GM12872 (cell line): ENCODE measurements around the gene CSTPP1.

ENCODE experiments used
- TF ChIP-seq, protein P1 (sequence below): IDR thresholded peaks from 3 replicates; pipeline ENCODE4 v1.5.1; 2011; ENCODE audit warnings: low read depth, mild to moderate bottlenecking, low read length, moderate library complexity; ENCODE audit not compliant: insufficient read depth

The CSTPP1 gene

DNA sequence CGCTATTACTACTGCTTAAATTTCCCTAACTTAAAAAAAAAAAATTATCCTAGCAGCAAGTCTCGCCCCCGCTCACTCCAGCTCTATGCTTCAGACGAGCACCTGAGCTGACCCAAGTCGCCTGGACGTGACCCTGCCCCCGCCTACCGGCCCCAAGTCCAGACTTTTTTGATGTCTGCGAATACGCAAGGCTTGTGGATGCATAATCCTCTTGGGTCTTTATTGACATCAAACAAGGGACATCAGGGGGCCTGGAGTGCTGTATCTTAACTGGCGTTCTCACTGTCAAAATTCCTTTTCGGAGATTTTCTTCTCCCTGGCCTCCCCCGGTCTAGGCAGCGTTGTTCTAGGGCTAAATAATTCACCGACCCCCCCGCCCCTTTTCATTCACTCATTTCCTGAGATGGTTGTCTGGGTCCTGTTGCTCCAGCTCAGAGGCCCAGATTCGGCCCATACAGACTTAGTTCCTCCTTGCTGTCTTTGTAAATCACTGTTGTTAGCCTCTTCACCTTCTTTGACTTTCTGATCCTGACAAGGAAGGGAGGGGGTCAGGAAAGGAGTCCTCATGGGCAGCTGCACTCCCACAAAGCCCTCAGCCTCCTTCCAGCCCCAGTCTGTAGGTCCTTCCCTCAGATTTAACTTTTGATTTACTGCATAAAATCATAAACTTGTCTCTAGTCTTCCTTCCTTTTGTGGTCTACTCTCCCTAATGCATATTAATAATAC, 17.6 kb upstream of the CSTPP1 start:
- TF ChIP-seq, protein P1, sequence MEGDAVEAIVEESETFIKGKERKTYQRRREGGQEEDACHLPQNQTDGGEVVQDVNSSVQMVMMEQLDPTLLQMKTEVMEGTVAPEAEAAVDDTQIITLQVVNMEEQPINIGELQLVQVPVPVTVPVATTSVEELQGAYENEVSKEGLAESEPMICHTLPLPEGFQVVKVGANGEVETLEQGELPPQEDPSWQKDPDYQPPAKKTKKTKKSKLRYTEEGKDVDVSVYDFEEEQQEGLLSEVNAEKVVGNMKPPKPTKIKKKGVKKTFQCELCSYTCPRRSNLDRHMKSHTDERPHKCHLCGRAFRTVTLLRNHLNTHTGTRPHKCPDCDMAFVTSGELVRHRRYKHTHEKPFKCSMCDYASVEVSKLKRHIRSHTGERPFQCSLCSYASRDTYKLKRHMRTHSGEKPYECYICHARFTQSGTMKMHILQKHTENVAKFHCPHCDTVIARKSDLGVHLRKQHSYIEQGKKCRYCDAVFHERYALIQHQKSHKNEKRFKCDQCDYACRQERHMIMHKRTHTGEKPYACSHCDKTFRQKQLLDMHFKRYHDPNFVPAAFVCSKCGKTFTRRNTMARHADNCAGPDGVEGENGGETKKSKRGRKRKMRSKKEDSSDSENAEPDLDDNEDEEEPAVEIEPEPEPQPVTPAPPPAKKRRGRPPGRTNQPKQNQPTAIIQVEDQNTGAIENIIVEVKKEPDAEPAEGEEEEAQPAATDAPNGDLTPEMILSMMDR: no peak

DNA sequence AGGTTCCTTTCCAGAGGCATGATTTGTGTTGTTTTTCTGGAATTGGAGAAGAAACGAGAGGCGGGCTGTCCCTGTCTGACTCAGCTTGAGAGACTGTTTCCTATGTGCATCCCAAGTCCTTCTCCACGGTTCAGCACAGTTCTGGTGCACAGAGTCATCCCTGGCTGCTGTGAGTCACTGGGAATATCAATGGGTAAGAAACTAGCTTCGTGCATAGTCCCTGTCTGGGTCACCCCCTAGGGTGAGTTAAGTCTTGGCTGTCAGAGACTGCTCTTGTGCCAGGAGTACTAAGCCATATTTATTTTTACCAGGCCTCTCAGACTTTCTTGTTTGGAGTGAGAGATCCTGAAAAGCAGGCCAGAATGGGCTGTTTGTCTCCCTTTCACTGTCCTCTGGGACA, 15.8 kb upstream of the CSTPP1 start:
- TF ChIP-seq, protein P1: no peak

DNA sequence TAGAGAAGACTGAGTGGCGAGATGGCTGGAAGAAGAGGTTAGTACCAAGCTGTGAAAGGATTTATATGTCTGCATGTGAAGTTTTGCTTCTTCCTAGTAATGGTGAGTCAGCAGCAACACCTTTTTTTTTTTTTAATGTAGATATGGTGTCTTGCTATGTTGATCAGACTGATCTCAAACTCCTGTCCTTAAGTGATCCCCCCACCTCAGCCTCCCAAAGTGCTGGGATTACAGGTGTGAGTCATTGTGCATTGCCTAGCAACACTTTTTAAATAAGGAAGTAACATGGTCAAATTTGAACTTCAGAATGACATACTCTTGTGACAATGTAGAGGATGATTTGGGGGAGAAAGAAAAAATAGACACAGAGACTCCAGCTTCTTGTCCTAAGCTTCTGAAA, 6.5 kb upstream of the CSTPP1 start:
- TF ChIP-seq, protein P1: no peak

DNA sequence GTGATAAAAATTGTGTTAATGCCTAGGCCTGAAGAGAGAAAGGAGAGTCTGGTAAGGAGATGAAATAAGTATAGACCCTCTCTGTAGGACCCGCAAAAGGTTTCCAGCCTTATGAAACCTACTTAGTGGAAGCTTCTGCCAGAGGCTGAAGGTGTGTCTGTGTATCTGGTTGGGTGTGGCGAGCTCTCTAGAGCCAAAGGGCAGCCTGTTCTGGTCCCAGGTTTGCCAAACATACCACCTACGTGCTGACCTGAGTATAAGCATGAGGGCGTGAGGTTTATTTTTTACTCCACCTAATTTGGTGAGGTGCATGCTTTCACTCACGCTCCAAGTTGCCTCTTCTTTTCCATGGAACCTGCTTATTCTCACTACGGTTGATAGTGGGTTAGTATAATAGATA, 5.6 kb downstream of the CSTPP1 start:
- TF ChIP-seq, protein P1: no peak

DNA sequence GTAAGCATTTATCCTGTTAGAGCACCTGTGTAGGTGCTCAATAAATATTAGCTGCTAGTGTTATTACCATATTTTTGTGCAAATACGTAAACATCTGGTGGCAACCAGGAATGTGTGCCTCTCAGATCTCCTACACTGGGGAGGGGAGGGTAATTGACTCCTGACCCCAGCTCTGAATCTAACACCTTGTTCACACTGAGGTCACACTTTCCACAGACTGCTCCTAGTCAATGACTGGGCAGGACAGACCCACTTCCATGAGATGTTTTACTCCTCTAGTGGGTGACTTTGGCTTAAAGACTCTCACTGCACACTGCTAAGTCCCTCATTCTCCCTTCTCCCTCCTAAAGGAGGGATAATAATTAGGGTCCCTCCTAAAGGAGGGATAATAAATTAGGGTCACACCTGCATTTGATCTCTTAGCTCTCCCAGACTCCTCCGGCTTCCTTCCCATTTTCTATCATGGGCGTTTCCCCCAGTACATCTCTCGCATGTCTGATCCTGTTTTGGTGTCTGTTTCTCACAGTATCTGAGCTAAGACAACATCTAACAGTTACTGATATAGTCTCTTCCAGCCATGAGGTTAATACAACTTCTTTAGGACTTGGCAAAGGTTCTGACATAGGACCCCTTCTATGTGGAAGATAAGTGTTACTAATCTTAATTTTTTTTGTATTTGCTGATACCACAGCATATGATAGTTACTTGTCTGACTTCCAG, 8.0 kb downstream of the CSTPP1 start:
- TF ChIP-seq, protein P1: no peak

DNA sequence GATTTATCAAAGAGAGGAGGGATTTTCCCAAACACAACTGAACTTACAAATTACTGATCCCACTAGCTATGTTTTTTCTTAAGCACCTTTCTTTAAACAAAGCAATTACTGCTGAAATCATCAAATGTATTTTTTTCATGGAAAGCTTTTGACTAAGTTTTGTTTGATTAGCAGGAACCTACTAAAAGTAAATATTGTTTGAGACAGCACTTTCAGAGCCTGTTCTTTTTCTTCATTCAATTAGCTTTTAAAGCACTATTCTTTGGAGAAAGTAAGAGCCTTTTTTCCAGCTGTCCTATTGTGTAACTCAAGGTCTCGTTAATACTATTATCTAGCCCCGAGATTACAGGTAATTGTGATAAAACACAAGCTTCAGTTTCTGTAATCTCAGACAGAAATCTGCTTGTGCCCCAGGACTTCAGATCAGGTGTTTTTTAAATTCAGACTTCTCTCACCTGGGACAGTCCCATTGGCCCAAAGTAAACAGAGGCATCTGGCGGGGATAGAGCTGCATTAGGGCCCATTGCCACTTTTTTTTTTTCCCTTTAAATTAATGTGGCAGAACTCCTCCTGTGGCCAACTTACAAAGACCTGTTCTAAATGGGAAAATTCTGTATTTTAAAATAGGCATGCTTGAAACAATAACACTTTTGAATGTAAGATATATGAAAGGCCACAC, 11.0 kb downstream of the CSTPP1 start:
- TF ChIP-seq, protein P1: no peak

DNA sequence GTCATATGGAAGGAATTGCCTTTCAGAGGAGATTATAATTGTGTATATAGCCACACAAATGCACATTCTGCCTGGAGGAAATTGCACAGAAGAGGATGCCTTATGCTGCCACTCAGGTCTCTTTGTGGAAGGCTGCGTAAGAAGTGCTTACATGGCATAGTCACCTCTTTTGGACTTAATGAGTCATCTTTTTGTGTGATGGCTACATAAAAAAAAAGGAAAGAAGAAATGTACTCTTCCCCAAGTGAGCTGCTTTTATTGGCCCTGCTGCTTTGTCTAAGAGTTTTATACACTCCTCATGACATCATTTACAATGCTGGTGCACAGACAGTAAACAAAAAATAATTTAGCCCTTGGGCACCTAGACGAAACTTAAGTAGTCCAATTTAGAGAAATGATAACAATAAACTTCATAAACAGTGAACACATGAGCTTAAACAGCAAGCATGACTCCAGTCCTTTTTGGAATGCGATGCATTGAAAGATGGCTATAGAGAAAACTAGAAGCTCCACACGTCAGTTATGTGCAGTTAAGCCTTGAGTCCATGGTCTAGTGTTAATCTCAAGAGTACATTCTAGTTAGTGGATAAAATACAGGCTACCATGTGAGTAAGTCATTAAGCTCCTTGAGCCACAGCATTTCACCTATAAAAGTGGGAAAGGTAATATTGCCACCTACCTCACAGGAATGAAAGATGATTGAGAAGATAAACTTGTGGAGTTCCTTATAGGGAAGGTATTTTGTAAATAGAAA, 12.0 kb downstream of the CSTPP1 start:
- TF ChIP-seq, protein P1: no peak
